ENCODE data around the gene CYB561.

The CYB561 gene

GRCh38 chr17:63435681-63436522 lies 10.2 kb downstream of the CYB561 start:
- no peak overlapping the region for H3K4me3 ChIP-seq (replicated peaks in 1 of 2; ENCODE audit: low read depth in 2 of 2, low read length in 2 of 2)

DNA sequence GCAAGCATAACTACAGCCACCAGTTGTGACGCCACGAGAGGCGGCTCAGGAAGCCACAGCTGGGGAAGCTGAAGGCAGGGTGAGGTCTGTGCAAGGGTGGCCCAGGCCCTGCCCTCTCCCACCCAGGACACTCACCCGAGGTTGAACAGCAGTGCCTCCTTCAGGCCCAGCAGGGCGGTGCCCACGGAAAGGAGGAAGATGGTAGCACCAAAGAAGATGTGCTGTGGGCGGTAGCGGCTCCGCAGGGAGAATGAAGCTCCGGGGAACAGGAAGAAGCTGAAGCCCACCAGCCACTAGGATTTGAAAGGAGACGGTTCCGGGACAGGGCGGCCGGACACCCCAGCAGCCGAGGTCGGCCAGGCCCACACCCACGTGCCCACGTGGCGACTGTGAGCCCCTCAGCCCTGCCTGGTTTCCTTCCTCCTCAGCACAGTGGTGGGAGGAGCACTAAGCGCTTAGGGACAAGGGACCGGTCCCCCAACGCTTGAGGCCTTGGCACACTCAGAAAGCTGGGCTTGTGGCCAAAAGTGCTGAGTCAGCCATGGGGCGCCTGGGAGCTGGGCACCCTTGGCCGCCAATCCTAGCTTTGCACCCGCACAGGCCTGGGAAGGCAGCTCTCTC lies 11.0 kb downstream of the CYB561 start:
- DNase-seq (ENCODE audit: low read depth in 2 of 2): peak; percentile 52 to 54
- TF ChIP-seq, protein P1, sequence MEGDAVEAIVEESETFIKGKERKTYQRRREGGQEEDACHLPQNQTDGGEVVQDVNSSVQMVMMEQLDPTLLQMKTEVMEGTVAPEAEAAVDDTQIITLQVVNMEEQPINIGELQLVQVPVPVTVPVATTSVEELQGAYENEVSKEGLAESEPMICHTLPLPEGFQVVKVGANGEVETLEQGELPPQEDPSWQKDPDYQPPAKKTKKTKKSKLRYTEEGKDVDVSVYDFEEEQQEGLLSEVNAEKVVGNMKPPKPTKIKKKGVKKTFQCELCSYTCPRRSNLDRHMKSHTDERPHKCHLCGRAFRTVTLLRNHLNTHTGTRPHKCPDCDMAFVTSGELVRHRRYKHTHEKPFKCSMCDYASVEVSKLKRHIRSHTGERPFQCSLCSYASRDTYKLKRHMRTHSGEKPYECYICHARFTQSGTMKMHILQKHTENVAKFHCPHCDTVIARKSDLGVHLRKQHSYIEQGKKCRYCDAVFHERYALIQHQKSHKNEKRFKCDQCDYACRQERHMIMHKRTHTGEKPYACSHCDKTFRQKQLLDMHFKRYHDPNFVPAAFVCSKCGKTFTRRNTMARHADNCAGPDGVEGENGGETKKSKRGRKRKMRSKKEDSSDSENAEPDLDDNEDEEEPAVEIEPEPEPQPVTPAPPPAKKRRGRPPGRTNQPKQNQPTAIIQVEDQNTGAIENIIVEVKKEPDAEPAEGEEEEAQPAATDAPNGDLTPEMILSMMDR (IDR thresholded peaks at IDR 0.05; ENCODE audit: low read depth, low read length): no peak
- no peak overlapping the region for H3K4me3 ChIP-seq (replicated peaks in 1 of 2; ENCODE audit: low read depth in 2 of 2, low read length in 2 of 2)

More at GRCh38 chr17:63435681-63436522, 10.2 kb downstream of the CYB561 start:
- TF ChIP-seq, protein P1 (IDR thresholded peaks at IDR 0.05; ENCODE audit: low read depth, low read length): no peak
- no peak for DNase-seq (ENCODE audit: low read depth in 2 of 2)

DNA sequence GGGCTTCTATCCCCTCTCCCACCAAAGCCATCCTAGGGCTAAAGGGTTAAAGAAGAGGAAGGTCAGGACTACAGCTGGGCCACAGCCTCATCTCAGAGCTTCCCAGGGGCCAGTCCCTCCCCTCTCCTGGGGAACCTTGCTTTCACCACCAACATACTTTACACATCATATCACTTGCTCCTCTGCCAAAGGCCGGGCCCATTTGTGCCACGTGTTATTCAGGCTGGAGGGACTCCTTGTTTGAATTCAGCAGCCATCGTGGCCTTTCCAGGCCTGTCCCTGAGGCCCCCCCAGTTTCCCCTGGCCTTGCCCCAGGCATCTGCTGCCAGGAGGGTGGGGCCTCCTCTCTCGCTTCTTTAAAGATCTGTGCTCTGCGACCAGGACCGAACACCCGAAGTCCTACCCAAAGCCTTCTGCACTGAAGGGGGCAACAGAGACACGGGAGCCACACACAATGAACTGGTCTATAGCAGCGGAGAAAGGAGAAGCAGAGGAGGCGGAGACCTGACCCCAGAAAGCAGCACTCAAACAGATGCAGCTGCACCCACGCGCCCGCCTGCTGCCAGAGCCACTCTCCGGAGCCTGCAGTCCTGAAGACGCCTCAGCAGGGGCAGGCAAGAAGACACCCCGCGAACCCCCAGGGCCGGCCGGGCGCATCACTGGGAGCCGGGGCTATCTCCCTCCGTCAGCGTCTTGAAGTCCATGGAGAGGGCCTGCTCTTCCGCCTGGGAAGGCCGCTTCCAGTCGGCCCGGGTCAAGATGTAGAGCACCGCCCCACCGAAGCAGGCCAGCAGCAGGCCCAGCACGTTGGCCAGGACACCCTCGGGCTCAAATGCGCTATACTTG lies 12.1 kb downstream of the CYB561 start:
- DNase-seq (ENCODE audit: low read depth in 2 of 2): peak; percentile 95 to 96
- no peak overlapping the region for H3K4me3 ChIP-seq (replicated peaks in 1 of 2; ENCODE audit: low read depth in 2 of 2, low read length in 2 of 2)
- TF ChIP-seq, protein P1 (IDR thresholded peaks at IDR 0.05; ENCODE audit: low read depth, low read length): no peak

DNA sequence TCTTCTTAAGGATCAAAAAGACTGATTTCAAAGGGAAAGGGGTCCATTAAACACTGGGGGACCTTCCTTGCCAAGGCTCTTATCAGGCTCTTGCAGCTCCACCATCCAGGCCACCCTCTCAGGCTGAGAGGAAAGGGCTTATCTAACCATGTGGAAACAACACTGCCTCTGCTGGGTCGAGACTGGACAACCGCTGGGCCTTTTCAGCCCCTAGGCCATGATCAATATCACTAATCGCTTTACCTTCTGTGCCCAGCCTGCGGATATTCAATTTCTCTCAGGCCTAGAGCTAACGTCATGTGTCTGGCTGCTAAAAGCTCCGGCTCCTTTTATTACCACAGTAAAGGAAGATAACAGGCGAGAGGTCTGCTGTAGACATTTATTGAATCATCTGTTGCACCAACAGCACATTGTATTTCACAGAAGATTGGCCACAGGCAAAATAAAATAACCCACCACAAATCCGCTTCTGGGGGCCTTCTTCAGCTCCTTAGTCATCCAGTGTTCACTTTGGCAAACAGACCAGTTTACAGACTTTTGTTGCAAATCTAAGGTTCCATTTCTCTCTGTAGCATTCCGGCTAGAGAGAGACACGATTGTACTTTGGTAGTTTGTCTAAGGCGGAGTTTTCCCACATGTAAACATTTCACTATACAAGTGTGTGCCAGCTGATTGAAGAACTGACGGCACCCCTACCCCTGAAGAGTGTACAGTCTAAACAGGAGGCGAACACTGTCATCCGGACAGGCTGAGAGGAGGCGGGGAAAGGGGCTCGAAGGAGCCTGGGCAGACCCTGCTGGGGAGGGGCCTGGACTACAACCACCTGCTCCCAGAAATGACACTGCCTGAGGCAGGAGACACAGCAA lies 13.9 kb downstream of the CYB561 start:
- H3K4me3 ChIP-seq (replicated peaks in 1 of 2; ENCODE audit: low read depth in 2 of 2, low read length in 2 of 2): no peak overlapping the region
- TF ChIP-seq, protein P1 (IDR thresholded peaks at IDR 0.05; ENCODE audit: low read depth, low read length): no peak
- DNase-seq (ENCODE audit: low read depth in 2 of 2): peak; percentile 46 to 63

DNA sequence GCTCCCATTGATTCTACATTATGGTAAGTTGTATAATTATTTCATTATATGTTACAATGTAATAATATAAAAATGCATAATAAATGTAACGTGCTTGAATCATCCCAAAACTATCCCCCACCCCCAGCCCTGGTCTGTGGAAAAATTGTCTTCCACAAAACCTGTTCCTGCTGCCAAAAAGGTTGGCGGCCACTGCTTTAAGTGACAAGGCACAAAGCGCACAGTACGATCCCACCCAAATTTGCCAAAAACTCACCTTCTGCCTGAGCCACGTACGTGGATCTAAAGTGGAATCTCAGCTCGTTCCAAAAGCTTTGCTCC lies 14.5 kb downstream of the CYB561 start:
- H3K4me3 ChIP-seq (replicated peaks in 1 of 2; ENCODE audit: low read depth in 2 of 2, low read length in 2 of 2): no peak overlapping the region
- no peak for DNase-seq (ENCODE audit: low read depth in 2 of 2)
- TF ChIP-seq, protein P1 (IDR thresholded peaks at IDR 0.05; ENCODE audit: low read depth, low read length): no peak

GRCh38 chr17:63430223-63430622 lies 15.9 kb downstream of the CYB561 start:
- no peak for DNase-seq (ENCODE audit: low read depth in 2 of 2)
- H3K4me3 ChIP-seq (replicated peaks in 1 of 2; ENCODE audit: low read depth in 2 of 2, low read length in 2 of 2): no peak overlapping the region
- TF ChIP-seq, protein P1 (IDR thresholded peaks at IDR 0.05; ENCODE audit: low read depth, low read length): no peak
